ENCODE data around the gene CRYGN. TPM values are rescaled to one million over a fixed set of nuclear protein-coding genes. Genes with fewer than 3 reads are reported as not detected.

The CRYGN gene
- total RNA-seq, 1 donor from 2014 or later, result not detected

DNA sequence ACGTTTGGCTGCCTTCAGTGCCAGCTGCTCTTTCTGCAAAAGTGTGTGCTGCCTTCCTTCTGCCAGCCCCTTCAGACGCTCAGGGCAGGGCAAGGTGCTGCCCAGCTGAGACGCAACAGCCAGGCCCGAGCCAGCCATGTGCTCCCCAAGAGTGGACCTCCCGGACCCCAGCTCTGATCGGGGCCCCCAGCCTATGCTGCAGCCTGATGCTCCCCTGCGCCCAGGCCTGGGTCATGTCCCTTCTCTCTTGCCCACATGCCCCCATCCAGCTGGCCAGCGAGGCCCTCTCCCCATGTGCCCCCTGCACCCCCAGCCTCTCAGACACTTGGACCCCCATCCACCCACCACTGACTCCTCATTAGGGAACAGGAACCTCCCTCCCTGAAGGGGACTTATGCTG is 47.9 kb downstream of the CRYGN start:
- no peak for DNase-seq (ENCODE audit: low read depth in 2 of 2)

DNA sequence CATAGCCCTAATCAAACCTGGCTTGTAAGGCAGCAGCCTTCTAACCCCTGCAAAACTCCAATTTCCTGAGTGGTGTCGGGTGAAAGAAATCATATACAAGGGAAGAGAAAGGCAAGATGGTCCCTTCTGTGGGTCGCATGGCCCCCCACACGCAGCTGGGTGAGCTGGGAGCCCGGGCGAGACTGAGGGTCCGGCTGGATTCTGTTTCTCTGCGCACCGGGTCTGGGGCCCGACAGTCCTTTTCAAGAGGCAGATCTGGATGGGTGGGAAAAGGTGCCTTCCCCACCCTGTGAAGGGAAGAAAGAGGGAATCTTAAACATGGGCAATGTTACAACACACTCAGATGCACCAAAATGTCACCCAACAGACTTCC is 48.6 kb downstream of the CRYGN start:
- DNase-seq (ENCODE audit: low read depth in 2 of 2), result no peak

DNA sequence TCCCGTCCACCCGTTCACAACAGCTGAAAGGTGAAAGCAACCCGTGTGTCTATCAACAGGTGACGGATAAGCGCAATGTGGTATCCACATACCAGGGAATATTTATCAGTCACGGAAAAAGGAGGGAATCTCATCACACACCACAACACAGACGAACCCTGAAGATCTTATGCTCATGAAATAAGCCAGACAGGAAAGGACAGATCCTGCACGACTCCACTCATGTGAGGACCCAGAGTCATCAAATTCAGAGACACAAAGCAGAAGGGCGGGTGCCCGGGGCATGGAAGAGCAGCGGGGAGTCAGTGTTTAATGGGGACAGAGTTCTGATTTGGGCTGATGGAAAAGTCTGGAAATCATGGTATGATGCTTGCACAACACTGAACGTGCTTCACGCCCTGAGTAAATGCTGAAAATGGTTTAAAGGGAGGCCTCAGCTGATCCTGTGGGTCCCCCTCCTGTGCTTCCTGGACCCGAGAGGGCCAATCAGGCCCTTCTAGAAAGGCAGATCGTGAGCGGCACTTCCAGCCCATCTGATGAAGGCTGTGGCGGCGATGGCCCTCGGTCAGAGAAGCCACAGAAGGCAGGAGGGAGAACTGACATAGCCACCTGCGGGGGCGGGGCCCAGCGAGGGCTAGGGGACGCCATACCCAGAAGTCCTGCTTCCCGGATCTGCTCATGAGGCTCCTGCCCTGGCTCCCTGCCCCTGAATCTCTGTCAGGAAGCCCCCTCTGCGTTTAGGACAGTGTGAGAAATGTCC is 49.2 kb downstream of the CRYGN start:
- no peak for DNase-seq (ENCODE audit: low read depth in 2 of 2)

DNA sequence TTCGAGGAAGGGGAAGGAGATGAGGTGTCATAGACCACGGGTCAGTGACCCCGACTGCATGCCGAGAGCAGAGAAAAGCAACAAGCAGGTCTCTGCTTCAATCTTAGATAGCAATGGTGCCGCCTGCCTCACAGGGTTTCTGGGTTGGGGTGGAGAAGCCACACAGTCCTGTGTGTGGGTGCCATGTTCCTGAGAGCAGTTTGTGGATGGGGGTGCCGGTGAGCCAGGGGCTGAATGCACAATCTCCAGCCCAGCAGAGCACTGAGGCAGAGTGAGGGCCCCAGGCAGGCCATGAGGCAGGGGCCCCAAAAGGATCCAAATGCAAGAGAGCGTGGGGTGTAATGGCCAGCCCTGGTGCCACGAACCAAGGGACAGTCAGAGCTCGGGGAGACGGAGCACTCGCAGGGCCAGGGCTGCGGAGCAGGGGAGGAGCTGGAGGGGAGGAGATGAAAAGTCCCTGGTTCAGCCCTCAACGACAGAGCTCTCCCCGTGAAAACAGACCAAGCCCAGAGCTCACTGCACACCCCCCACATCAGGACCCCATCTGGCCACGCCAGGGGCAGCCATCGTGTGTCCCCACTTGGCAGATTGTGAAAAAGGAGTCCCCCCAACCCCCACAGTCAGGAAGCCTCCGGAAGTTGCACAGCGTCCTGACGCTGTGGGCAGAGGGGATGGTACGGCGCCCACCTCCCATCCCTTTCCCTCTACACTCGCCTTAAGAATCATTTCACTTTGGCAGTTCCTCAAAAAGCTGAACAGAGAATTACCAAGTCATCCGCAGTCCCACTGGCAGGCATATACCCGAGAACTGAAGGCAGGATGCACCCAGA is 50.0 kb downstream of the CRYGN start:
- DNase-seq (ENCODE audit: low read depth in 2 of 2), result no peak

DNA sequence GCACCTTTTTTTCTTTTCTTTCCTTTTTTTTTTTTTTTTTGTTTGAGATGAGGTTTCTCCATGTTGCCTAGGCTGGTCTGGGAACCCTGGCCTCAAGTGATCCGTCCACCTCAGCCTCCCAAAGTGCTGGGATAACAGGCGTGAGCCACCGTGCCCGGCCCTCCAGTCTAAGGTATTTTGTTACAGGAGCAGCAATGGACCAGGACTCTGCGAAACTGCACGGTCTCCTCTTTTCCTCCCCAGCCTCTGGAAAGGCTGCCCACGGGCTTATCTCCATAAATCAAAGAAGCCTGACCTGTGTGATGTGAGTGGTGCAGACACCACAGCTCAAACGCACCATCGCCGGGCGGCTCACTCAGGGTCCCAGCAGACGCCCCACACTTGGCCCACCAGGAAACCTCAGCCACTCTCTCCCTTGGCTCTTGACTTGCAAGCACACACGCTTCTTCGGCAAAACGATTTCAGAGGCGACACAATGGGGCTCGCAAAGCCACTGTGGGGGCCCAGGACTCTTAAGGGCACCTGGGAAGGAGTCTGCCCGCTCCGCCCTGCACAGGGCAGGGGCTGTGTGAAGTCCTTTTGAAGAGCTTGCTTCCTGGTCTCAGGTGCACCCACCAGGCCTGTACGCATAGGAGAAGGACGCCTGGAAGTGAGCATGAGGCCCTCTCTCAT is 50.7 kb downstream of the CRYGN start:
- no peak for DNase-seq (ENCODE audit: low read depth in 2 of 2)

DNA sequence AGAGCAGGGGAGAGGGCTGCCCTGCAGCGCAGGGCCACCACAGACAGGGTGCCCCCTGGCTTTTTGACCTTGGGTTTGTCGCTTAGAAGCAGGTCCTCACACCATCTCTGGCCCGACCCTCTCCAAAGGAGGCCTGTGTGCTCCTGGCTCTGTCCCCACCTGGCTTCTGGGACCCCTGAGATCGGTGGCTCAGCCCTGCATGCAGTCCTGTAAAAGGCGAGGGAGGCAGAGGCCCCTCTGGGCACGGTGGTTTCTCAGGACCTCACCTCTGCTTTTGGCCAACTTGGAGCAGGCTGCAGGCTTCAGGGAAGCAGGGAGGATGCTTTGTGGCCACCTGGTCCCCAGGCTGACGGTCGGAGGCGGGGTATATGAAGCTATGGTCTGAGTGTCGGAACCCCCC is 51.5 kb downstream of the CRYGN start:
- DNase-seq (ENCODE audit: low read depth in 2 of 2), result no peak

DNA sequence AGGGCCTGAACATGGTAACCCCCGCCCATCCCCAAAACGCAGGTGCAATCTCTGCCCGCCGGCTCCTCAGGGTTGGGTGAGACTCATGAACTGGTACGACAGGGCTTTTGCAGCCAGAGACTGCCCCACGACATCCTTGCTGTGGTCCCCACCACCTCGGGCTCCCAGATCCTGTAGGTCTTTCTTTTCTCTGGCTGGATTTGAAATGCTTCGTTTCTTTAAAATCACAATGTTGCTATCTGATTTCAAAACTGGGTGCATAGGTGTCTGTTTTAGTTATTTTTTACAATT is 52.0 kb downstream of the CRYGN start:
- DNase-seq (ENCODE audit: low read depth in 2 of 2), result no peak

DNA sequence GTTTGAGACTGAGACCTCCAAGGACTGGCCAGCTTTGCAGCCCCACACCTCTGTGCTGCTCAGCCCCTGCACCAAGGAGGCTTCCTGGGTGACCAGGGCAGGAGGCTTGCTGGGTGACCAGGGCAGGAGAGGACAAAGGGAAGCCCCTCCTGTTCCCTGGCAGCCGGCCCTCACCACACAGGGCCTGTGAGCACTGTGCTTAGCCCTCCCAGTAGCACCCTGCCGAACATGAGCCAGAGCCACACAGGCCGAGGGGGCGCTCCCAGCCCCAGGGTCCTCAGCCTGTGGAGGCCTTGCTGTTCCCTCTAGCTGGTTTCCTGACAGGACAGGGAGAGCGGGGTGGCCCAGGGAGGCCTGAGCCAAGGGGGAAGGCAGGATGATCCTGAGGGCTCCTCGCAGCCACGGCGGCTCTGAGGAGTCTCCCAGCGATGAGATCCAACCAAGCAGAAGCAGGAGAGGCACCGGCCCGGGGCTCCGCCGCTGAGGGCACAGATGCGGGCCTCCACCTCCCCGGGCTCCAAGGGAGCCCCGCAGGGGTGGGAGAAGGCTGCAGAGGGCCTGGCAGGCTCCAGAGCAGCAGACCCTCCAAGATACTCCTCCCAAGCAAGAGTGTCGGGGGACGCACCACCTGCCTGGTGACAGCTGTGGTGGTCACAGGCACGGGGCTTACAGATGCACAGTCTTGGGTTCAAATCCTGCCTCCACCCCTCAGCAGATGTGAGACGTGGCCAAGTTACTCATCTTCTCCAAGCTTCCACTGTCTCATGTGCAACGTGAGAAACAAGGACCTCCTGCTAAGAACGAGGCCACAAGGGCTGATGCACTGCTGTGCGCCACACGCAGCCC is 52.6 kb downstream of the CRYGN start:
- DNase-seq (ENCODE audit: low read depth in 2 of 2), result no peak

DNA sequence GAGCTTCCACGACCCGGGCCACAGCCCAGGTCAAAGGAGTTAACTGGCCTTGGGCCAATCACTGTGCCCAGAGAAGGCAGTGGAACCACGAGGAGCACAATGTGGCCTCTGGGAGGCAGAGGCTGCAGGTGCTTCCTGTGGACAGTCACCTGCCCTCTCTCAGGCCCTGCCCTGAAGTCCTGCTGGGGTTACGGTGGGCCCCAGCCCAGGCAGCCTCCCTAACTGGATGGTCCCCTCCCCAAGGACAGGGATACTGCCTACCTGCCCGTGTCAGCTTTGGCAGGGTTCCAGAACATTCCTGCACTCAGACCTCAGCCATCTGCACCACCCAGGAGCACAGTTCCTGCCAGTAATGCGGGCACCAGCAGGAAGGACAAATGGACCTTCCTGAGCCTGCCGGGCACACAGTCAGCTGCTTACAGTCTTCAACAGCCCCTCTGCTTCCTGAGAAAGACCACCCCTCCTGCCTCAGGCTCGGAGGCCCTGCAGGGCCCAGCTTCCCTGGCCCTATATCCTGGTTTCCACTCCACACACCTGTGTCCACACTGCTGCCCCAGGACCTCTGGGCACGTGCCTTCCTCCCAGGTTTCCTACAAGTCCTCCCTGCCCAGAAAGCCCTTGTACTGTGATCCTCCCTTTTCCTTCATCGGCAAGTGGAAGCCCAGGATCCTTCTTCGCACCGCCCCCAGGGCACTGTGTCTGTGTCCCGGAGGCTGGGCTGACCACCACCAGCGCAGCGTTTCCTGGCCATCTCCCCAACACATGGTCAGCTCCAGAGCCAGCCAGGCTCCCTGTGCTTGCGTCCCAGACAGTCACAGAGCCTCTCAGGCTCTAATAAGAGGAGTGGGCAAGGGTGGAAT is 53.4 kb downstream of the CRYGN start:
- DNase-seq (ENCODE audit: low read depth in 2 of 2), result no peak

DNA sequence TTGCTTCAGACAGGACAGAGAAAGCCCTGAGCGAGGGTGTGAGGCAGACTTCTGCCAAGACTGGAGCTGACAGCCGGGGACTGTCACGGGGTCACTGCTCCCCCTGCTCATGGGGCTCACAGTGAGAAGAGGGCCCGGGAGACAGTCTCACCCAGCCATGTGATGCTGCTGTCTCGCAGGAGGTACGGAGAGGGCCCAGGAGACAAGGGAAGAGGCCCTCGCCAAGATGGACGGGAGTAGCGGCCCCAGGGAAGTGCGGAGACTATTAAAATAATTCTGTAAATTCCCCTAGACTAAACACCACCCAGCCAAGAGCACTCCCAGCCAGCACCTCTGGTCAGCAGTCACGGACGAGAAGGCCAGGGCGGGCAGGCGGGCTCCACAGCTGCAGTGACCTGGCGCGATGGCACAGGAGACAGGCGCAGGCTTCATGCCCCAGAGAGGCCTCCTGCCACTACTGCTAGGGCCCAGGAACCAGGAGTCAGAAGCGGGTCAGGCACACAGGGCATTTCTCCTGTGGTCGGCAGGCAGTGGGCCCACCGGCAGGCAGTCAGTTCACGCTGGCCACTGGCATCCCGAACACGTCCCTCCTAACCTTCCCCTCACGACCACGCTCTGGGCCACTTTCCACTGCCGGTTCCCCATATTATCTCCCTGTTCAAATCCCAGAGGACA is 54.2 kb downstream of the CRYGN start:
- DNase-seq (ENCODE audit: low read depth in 2 of 2), result no peak

DNA sequence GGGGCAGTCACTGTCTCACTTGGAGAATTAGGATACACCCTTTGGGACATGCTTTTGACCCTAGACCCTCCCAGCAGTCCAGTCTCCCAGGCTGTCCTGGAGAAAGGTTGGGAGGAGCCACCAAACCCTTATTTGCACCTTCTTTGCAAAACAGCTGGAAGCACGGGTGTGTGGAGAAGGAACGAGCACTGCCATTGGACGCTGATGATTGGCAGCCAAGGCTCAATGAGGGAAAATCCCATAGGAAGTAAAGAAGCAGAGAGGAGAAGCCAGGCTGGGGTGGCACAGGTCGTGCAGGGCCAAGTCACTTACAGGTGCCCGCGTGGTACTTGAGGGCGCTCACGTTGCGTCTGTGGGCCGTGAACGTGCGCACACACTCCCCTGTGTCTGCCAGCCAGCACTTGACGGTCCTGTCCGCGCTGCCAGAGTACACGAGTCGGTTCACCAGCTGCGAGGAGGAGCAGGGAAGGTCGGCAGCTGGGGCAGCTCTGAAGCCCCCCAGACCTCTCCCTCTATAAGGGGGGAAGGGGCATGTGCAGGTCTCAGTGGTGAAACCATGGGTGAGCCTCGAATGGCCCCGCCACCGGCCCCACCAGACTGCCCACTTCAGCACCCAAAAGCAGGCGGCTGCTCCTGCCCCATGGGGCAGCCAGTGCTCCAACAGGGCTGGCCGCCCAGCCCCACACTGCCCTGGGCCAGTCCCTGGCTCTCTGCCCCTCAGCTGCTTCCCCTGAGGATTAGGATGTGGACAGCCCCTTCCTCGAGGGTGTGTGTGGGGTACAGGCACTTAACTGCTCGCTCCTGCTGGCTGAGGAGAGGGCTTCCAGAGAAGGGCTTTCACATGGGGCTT is 54.9 kb downstream of the CRYGN start:
- DNase-seq (ENCODE audit: low read depth in 2 of 2), result no peak

DNA sequence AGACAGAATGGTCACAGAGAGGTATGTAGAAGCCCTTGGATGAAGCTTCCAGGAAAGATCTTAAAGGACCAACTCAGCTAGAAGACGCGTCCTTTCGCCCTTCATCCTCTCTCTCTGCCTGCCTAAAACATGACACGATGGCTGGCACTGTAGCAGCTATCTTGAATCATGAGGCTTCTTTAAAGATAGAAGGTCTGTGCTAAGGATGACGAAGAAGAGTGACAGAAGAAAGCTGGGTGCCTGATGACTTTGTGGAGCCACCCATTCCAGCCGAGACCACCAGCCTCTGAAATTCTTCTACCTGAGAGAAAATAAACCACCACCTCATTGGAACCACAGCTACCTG is 55.6 kb downstream of the CRYGN start:
- DNase-seq (ENCODE audit: low read depth in 2 of 2), result no peak

DNA sequence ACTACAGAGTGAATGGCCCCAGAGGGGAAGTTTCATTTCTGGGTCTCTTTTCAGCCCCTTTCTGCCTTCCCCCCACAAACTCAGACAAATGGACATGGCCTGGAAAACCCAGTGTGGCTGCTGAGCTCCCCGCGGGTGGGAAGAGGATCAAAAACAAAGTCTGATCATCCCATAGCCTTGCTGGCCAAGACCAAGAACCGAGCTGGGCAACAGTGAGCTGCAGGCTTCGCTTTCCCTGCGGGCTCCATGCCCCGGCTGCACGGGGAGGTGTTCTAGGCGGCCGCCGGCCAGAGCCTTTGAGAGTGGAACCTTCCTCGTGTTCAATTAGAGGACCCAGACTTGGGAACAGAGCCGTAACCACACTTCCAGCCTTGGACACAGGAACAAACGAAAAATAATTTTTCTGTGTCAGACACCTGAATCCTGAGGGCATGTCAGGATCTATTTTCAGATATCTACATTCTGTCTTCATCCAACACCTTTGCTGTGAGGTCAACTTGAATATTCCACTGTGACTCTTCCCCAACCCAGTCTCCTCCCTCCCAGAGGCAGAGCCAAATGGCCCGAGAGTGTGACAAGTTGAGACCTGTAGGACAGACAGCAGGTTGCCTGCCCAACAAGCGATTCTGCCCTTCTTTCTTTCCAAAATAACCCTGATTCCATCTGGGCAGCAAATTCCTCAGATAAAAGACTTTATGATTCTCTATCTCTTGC is 56.1 kb downstream of the CRYGN start:
- no peak for DNase-seq (ENCODE audit: low read depth in 2 of 2)

DNA sequence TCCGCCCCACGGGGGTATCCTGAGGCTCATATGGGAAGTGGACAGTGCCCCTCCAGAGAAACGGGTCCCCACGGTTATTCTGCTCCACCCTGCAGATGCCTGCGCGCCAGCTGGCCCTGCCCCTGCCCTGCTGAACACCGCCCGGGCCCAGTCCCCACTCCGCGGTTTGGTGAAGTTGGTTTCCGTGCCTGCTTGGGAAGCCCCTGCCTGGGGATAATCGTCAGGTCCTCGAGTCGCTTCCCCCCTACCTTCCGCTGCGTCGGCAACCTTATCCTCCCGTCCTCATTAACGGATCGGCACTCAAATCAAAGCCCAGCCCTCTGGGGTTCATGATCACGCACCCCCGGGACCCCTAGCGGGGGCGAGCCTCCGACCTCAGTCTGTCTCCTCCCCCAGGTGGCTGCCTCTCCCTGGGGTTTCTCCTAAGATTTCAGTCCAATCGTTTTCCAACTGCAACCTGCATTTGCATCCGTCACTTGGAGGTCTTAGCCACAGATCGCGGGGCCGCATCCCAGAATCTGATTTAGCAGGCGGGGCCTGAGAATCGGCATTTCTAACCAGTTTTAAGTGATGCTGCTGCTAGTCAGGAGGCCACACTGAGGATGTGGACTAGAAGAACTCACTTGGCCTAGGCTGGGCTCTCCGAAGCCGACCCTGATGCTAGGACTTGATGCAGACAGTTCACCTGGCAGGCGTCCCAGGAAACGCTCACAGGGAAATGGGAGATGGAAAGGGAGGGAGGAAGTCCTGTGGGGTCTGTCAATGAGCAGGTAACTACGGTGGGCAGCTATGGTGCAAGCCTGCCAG is 57.7 kb downstream of the CRYGN start:
- DNase-seq (ENCODE audit: low read depth in 2 of 2), result no peak

DNA sequence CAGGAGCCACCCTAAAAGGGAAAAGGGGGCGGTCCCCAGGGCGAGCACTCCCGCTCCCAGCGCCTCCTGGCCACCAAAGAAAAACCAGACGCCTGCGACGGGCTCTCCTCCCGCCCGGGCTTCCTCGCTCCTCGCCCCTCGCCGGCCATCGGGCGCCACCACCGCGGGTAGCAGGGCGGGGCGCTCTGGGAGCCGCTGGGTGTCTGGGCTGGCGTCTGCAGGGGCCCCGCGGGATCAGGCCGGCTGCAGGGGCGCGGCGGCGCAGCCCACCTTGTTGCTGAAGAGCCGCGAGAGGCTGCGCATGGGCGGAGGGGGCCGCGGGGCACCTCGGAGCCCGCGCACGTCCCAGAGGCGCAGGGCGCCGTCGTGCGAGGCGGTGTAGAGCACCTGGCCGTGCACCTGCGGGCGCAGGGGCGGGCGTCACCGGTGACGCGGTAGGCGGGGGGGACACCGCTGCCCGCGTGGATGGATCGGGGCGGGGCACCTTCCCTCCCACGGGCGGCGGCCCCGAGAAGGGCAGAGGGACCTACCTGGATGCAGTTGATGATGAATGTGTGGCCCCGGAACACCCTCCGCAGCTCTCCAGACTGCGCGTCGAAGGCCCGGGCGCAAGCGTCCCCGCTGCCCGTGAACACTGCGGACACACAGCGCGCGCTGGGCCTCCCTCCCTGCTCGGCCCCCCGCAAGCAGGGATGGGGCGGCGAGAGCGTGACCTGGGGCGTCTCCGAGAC is 58.4 kb downstream of the CRYGN start:
- no peak for DNase-seq (ENCODE audit: low read depth in 2 of 2)

DNA sequence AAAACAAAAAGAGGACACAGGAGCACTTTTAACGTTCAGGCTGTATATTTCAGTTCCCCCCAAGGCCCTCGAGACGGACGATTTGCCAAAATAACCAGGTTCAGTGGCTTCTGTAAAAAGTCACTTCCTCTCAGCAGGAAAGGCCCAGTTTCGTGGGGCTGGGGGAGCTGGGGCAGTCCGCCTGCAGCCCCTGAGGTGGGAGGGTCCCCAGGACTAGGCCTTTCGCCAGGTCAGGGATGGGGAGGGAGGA is 58.9 kb downstream of the CRYGN start:
- DNase-seq (ENCODE audit: low read depth in 2 of 2), result no peak

Measured in lung microvascular endothelial cell (primary cell).